ENCODE data around the gene TBCB.

The TBCB gene

DNA sequence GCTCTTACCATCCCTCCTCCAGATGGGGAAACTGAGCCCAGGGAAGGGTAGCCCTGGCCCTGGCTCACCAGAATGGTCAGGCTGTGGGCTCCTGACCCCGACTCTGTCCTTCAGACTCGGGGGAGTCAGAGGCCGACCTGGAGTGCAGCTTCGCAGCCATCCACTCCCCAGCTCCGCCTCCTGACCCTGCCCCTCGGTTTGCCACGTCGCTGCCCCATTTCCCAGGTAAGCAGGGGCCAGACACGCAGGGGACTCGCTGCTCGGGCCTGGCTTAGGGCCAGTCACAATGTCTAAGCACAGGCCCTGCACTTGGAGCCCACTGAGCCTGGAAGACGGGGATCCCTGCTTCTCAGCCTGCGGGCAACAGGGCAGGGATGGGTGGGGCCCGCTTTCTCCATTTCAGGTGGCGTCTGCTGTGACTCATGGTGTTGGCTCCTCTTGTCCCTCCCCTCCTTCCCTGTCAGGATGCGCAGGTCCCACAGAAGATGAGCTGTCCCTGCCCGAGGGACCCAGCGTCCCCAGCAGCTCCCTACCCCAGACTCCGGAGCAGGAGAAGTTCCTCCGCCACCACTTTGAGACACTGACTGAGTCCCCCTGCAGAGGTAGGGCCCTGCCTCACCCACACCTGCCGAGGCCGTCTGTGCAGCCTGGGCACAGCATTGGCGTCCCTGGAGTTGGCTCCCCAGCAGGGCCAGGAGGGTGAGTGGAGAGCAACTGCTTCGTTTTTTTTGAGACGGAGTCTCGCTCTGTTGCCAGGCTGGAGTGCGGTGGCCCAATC is 13.5 kb upstream of the TBCB start:
- TF ChIP-seq TCF12 (IDR thresholded peaks at IDR 0.05; ENCODE audit: low read depth) (no peak), RAD21 (IDR thresholded peaks at IDR 0.05; ENCODE audit: low read depth) (no peak), ZBTB7A (IDR thresholded peaks at IDR 0.05; ENCODE audit: low read depth) (no peak), CREB1 (IDR thresholded peaks at IDR 0.05; ENCODE audit: low read depth) (no peak), TEAD4 (IDR thresholded peaks at IDR 0.05) (no peak)
- TF ChIP-seq, protein P1, sequence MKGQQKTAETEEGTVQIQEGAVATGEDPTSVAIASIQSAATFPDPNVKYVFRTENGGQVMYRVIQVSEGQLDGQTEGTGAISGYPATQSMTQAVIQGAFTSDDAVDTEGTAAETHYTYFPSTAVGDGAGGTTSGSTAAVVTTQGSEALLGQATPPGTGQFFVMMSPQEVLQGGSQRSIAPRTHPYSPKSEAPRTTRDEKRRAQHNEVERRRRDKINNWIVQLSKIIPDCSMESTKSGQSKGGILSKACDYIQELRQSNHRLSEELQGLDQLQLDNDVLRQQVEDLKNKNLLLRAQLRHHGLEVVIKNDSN (IDR thresholded peaks at IDR 0.05) = no peak
- TF ChIP-seq, protein P2, sequence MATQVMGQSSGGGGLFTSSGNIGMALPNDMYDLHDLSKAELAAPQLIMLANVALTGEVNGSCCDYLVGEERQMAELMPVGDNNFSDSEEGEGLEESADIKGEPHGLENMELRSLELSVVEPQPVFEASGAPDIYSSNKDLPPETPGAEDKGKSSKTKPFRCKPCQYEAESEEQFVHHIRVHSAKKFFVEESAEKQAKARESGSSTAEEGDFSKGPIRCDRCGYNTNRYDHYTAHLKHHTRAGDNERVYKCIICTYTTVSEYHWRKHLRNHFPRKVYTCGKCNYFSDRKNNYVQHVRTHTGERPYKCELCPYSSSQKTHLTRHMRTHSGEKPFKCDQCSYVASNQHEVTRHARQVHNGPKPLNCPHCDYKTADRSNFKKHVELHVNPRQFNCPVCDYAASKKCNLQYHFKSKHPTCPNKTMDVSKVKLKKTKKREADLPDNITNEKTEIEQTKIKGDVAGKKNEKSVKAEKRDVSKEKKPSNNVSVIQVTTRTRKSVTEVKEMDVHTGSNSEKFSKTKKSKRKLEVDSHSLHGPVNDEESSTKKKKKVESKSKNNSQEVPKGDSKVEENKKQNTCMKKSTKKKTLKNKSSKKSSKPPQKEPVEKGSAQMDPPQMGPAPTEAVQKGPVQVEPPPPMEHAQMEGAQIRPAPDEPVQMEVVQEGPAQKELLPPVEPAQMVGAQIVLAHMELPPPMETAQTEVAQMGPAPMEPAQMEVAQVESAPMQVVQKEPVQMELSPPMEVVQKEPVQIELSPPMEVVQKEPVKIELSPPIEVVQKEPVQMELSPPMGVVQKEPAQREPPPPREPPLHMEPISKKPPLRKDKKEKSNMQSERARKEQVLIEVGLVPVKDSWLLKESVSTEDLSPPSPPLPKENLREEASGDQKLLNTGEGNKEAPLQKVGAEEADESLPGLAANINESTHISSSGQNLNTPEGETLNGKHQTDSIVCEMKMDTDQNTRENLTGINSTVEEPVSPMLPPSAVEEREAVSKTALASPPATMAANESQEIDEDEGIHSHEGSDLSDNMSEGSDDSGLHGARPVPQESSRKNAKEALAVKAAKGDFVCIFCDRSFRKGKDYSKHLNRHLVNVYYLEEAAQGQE (IDR thresholded peaks at IDR 0.05; ENCODE audit: low read depth) = no peak
- TF ChIP-seq, protein P3, sequence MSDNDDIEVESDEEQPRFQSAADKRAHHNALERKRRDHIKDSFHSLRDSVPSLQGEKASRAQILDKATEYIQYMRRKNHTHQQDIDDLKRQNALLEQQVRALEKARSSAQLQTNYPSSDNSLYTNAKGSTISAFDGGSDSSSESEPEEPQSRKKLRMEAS (IDR thresholded peaks at IDR 0.05) = no peak

DNA sequence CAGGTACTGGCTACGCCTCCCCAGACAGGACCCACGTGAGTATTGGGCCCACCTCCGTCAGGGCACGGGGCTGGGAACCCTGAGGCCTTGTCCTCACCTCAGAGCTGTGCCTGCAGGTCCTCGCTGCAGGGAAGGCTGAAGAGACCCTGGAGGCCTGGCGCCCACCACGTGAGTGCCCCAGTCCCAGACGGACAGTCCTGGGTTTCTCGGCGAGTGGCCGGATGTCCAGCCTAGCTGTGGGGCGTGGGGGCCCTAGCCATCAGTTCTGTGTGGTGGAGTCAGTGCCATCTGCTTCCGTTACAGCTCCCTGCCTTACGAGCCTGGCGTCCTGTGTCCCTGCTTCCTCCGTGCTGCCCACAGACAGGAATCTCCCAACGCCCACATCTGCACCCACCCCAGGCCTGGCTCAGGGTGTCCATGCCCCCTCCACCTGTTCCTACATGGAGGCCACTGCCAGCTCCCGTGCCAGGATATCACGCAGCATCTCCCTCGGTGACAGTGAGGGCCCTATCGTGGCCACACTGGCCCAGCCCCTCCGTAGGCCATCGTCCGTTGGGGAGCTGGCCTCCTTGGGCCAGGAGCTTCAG is 12.1 kb upstream of the TBCB start:
- TF ChIP-seq FOXM1 (IDR thresholded peaks at IDR 0.05; ENCODE audit: borderline replicate concordance, low read depth) (no peak), YY1 (IDR thresholded peaks at IDR 0.05; ENCODE audit: low read depth) (no peak), EP300 (IDR thresholded peaks at IDR 0.05; ENCODE audit: borderline replicate concordance) (no peak), ZBTB7A (IDR thresholded peaks at IDR 0.05; ENCODE audit: low read depth) (no peak)

DNA sequence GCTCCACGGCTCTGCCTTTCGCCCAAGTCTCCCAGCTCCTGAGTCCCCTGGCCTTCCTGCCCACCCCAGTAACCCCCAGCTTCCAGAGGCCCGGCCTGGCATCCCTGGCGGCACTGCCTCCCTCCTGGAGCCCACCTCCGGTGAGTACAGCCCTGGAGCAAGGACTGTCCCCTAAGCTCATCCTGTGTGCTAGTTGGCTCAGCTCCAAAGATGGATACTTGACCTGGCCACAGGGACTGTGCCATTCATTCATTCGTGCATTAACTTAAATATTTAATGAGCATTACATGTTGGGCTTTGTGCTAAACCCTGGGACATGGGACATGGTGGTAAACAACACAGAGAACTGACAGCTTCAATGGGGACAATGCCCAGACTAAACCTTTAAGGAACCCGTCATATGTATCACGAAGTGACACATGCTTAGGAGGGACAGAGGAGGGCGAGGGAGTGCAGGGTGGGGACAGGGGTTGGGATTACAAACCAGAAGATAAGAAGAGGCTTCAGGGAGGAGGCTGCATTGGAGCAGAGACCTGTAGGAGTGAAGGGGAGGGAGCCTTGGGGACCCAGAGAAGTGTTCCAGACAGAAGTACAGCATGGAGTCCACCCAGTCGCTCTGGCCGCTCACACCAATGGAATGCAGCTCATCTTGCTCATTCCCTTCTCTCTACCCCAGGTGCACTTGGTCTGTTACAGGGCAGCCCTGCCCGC is 11.3 kb upstream of the TBCB start:
- no peak for TF ChIP-seq NFIC (IDR thresholded peaks at IDR 0.05)
- no peak for TF ChIP-seq EGR1 (IDR thresholded peaks at IDR 0.05)
- TF ChIP-seq, protein P1 (IDR thresholded peaks at IDR 0.05) = no peak
- TF ChIP-seq, protein P2 (IDR thresholded peaks at IDR 0.05; ENCODE audit: low read depth) = no peak
- no peak for TF ChIP-seq EP300 (IDR thresholded peaks at IDR 0.05; ENCODE audit: borderline replicate concordance)
- no peak for TF ChIP-seq RAD21 (IDR thresholded peaks at IDR 0.05; ENCODE audit: low read depth)
- no peak for TF ChIP-seq TAF1 (IDR thresholded peaks at IDR 0.05; ENCODE audit: low read depth)
- no peak for TF ChIP-seq ZBTB7A (IDR thresholded peaks at IDR 0.05; ENCODE audit: low read depth)
- no peak for TF ChIP-seq CREB1 (IDR thresholded peaks at IDR 0.05; ENCODE audit: low read depth)
- TF ChIP-seq TEAD4 (IDR thresholded peaks at IDR 0.05) = no peak
- no peak for TF ChIP-seq FOXM1 (IDR thresholded peaks at IDR 0.05; ENCODE audit: borderline replicate concordance, low read depth)

DNA sequence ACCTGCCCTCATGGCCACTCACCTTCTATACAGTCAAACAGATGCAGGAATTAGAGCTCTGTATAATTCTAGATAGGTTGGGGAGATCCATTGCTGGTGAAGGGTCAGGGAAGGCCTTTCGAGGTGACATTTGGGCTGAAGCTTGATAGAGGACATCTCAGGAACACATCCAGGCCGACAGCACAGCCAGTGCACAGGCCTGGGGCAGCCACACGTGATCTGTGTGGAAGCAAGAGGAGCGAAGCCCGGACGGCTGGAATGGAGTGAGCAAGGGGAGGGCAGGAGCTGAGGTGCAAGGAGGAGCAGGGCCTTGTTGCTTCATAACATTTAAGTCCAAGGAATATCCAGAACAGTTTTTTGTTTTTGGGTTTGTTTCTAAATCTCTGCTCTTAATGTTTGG is 8.8 kb upstream of the TBCB start:
- TF ChIP-seq RAD21 (IDR thresholded peaks at IDR 0.05; ENCODE audit: low read depth) (no peak), TEAD4 (IDR thresholded peaks at IDR 0.05) (no peak), EP300 (IDR thresholded peaks at IDR 0.05; ENCODE audit: borderline replicate concordance) (no peak), CREB1 (IDR thresholded peaks at IDR 0.05; ENCODE audit: low read depth) (no peak), EGR1 (IDR thresholded peaks at IDR 0.05) (no peak), ZBTB7A (IDR thresholded peaks at IDR 0.05; ENCODE audit: low read depth) (no peak), TCF12 (IDR thresholded peaks at IDR 0.05; ENCODE audit: low read depth) (no peak), CEBPB (IDR thresholded peaks at IDR 0.05) (no peak), FOXM1 (IDR thresholded peaks at IDR 0.05; ENCODE audit: borderline replicate concordance, low read depth) (no peak)
- TF ChIP-seq, protein P2 (IDR thresholded peaks at IDR 0.05; ENCODE audit: low read depth) = no peak
- TF ChIP-seq, protein P3 (IDR thresholded peaks at IDR 0.05) = no peak

Measured in Ishikawa (cell line).